WTC11 (cell line): ENCODE measurements around the gene STAM.
"Not testable (repeated sequence)": the region's sequence is repeated elsewhere in the genome, so short reads cannot be mapped to it uniquely, and the experiment has no call there.

Experiments
- CBFB ChIP-seq: sonication (generic); formaldehyde crosslinking; IDR thresholded peaks from 2 replicates; pipeline ENCODE4 v1.8.1; 2022; ENCODE audit warnings: mild to moderate bottlenecking, low read depth, missing genetic modification reagents
- CREM ChIP-seq: sonication (generic); formaldehyde crosslinking; IDR thresholded peaks from 2 replicates; pipeline ENCODE4 v1.8.1; 2022; ENCODE audit warnings: mild to moderate bottlenecking, missing genetic modification reagents, moderate library complexity
- EMX1 ChIP-seq: fragments of 250-450 bp; sonication (Bioruptor Pico); IDR thresholded peaks from 2 replicates; pipeline ENCODE4 v1.8.0; 2021; ENCODE audit warnings: mild to moderate bottlenecking
- FOXK1 ChIP-seq: sonication (generic); formaldehyde crosslinking; IDR thresholded peaks from 2 replicates; pipeline ENCODE4 v1.8.0; 2022; ENCODE audit warnings: mild to moderate bottlenecking, moderate library complexity, missing genetic modification reagents
- NR1H2 ChIP-seq: sonication (generic); formaldehyde crosslinking; IDR thresholded peaks from 2 replicates; pipeline ENCODE4 v1.9.0; 2021; ENCODE audit warnings: mild to moderate bottlenecking, moderate library complexity, missing genetic modification reagents
- ZNF121 ChIP-seq: sonication (generic); formaldehyde crosslinking; IDR thresholded peaks from 2 replicates; pipeline ENCODE4 v1.8.0; 2023; ENCODE audit warnings: missing genetic modification reagents
- TF ChIP-seq, protein P1 (sequence below): fragments of 200-600 bp; IDR thresholded peaks from 2 replicates; pipeline ENCODE4 v1.8.0; 2022; ENCODE audit warnings: antibody characterized with exemption
- TF ChIP-seq, protein P2 (sequence below): sonication (generic); formaldehyde crosslinking; IDR thresholded peaks from 2 replicates; pipeline ENCODE4 v1.8.1; 2022; ENCODE audit warnings: missing genetic modification reagents, borderline replicate concordance
- TF ChIP-seq, protein P3 (sequence below): sonication (generic); formaldehyde crosslinking; IDR thresholded peaks from 2 replicates; pipeline ENCODE4 v1.8.0; 2022; ENCODE audit warnings: mild to moderate bottlenecking, missing genetic modification reagents
- TF ChIP-seq, protein P4 (sequence below): sonication (generic); formaldehyde crosslinking; IDR thresholded peaks from 2 replicates; pipeline ENCODE4 v1.8.0; 2023; ENCODE audit warnings: missing genetic modification reagents
- TF ChIP-seq, protein P5 (sequence below): sonication (generic); formaldehyde crosslinking; IDR thresholded peaks from 2 replicates; pipeline ENCODE4 v1.8.1; 2022; ENCODE audit warnings: mild to moderate bottlenecking, missing genetic modification reagents, moderate library complexity, borderline replicate concordance
- TF ChIP-seq, protein P6 (sequence below): sonication (generic); formaldehyde crosslinking; IDR thresholded peaks from 2 replicates; pipeline ENCODE4 v1.8.1; 2022; ENCODE audit warnings: low read depth, missing genetic modification reagents, borderline replicate concordance
- TF ChIP-seq, protein P7 (sequence below): sonication (generic); formaldehyde crosslinking; conservative IDR thresholded peaks from 2 replicates; pipeline ENCODE4 v1.8.1; 2022; ENCODE audit warnings: mild to moderate bottlenecking, missing genetic modification reagents

DNA sequence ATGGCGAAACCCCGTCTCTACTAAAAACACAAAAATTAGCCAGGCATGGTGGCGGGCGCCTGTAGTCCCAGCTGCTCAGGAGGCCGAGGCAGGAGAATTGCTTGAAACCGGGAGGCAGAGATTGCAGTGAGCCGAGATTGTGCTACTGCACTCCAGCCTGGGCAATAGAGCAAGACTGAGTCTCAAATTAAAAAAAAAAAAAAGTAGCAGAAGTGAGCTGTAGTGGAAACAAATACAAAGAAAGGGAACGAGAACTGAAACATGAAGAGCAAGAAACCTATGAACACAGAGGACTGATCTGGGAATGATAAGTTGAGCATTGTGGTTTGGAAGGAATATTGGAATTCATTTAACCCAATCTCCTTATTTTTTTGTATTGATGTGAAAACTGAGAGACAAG lies 11.4 kb upstream of the STAM start:
- not testable (repeated sequence) for TF ChIP-seq EMX1 (CRISPR knock-in tag); ZNF121; NR1H2 (CRISPR knock-in tag); CREM (CRISPR knock-in tag); FOXK1 (CRISPR knock-in tag); CBFB
- TF ChIP-seq, protein P1, sequence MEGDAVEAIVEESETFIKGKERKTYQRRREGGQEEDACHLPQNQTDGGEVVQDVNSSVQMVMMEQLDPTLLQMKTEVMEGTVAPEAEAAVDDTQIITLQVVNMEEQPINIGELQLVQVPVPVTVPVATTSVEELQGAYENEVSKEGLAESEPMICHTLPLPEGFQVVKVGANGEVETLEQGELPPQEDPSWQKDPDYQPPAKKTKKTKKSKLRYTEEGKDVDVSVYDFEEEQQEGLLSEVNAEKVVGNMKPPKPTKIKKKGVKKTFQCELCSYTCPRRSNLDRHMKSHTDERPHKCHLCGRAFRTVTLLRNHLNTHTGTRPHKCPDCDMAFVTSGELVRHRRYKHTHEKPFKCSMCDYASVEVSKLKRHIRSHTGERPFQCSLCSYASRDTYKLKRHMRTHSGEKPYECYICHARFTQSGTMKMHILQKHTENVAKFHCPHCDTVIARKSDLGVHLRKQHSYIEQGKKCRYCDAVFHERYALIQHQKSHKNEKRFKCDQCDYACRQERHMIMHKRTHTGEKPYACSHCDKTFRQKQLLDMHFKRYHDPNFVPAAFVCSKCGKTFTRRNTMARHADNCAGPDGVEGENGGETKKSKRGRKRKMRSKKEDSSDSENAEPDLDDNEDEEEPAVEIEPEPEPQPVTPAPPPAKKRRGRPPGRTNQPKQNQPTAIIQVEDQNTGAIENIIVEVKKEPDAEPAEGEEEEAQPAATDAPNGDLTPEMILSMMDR = not testable (repeated sequence)
- TF ChIP-seq, protein P2, sequence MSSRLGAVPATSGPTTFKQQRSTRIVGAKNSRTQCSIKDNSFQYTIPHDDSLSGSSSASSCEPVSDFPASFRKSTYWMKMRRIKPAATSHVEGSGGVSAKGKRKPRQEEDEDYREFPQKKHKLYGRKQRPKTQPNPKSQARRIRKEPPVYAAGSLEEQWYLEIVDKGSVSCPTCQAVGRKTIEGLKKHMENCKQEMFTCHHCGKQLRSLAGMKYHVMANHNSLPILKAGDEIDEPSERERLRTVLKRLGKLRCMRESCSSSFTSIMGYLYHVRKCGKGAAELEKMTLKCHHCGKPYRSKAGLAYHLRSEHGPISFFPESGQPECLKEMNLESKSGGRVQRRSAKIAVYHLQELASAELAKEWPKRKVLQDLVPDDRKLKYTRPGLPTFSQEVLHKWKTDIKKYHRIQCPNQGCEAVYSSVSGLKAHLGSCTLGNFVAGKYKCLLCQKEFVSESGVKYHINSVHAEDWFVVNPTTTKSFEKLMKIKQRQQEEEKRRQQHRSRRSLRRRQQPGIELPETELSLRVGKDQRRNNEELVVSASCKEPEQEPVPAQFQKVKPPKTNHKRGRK = not testable (repeated sequence)
- TF ChIP-seq, protein P3, sequence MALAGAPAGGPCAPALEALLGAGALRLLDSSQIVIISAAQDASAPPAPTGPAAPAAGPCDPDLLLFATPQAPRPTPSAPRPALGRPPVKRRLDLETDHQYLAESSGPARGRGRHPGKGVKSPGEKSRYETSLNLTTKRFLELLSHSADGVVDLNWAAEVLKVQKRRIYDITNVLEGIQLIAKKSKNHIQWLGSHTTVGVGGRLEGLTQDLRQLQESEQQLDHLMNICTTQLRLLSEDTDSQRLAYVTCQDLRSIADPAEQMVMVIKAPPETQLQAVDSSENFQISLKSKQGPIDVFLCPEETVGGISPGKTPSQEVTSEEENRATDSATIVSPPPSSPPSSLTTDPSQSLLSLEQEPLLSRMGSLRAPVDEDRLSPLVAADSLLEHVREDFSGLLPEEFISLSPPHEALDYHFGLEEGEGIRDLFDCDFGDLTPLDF (CRISPR knock-in tag) = not testable (repeated sequence)
- TF ChIP-seq, protein P4, sequence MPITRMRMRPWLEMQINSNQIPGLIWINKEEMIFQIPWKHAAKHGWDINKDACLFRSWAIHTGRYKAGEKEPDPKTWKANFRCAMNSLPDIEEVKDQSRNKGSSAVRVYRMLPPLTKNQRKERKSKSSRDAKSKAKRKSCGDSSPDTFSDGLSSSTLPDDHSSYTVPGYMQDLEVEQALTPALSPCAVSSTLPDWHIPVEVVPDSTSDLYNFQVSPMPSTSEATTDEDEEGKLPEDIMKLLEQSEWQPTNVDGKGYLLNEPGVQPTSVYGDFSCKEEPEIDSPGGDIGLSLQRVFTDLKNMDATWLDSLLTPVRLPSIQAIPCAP = not testable (repeated sequence)
- TF ChIP-seq, protein P5, sequence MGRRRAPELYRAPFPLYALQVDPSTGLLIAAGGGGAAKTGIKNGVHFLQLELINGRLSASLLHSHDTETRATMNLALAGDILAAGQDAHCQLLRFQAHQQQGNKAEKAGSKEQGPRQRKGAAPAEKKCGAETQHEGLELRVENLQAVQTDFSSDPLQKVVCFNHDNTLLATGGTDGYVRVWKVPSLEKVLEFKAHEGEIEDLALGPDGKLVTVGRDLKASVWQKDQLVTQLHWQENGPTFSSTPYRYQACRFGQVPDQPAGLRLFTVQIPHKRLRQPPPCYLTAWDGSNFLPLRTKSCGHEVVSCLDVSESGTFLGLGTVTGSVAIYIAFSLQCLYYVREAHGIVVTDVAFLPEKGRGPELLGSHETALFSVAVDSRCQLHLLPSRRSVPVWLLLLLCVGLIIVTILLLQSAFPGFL (CRISPR knock-in tag) = not testable (repeated sequence)
- TF ChIP-seq, protein P6, sequence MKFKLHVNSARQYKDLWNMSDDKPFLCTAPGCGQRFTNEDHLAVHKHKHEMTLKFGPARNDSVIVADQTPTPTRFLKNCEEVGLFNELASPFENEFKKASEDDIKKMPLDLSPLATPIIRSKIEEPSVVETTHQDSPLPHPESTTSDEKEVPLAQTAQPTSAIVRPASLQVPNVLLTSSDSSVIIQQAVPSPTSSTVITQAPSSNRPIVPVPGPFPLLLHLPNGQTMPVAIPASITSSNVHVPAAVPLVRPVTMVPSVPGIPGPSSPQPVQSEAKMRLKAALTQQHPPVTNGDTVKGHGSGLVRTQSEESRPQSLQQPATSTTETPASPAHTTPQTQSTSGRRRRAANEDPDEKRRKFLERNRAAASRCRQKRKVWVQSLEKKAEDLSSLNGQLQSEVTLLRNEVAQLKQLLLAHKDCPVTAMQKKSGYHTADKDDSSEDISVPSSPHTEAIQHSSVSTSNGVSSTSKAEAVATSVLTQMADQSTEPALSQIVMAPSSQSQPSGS = not testable (repeated sequence)
- TF ChIP-seq, protein P7, sequence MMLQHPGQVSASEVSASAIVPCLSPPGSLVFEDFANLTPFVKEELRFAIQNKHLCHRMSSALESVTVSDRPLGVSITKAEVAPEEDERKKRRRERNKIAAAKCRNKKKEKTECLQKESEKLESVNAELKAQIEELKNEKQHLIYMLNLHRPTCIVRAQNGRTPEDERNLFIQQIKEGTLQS = not testable (repeated sequence)
